SK-N-SH (cell line): Measurements from ENCODE around the gene GINS3. TPM values are rescaled to one million over a fixed set of nuclear protein-coding genes. Genes with fewer than 3 reads are reported as not detected.

Experiments
- CTCF ChIA-PET: fragments of 300-600, 350-600 bp; formaldehyde crosslinking; extraction: SDS; loops from one replicate; lab custom pipeline; 2021; lab: Yijun Ruan, JAX
- POLR2A ChIA-PET: fragments of 350-600 bp; sonication (Branson Sonifier 250); formaldehyde crosslinking; extraction: SDS; loops from one replicate; lab custom pipeline; 2020; ENCODE audit warnings: antibody characterized with exemption, inconsistent platforms; lab: Yijun Ruan, JAX
- DNase-seq: peaks from one replicate; pipeline ENCODE4 v3.0.0; 2012
- H2AFZ ChIP-seq: fragments of 200-600 bp; sonication (generic); 2 replicates; pipeline ENCODE4 v1.8.1; 2016; ENCODE audit warnings: antibody characterized with exemption, mild to moderate bottlenecking, low read depth
- H3F3A ChIP-seq: fragments of 200-600 bp; sonication (generic); replicated peaks from 2 replicates; pipeline ENCODE3; 2016; ENCODE audit warnings: antibody characterized with exemption, mild to moderate bottlenecking; ENCODE audit not compliant: insufficient read depth
- H3K27ac ChIP-seq, 2 experiments: fragments of 200-500 bp in 1 of 2; fragments of 200-600 bp in 1 of 2; sonication (Bioruptor generic) in 1 of 2; sonication (generic), shearing (Covaris generic) in 1 of 2; 2 replicates each; pipeline versions ENCODE4 v1.5.1 to v1.6.1; 2014 to 2016; ENCODE audit warnings: low read depth in 2 of 2, inconsistent platforms in 1 of 2, low read length in 1 of 2, mild to moderate bottlenecking in 1 of 2, mixed read lengths in 1 of 2
- H3K27me3 ChIP-seq: fragments of 200-600 bp; sonication (generic), shearing (Covaris generic); 2 replicates; pipeline ENCODE4 v1.6.1; 2016; ENCODE audit warnings: mixed run types; ENCODE audit not compliant: insufficient read depth
- H3K36me3 ChIP-seq, 2 experiments: fragments of 200-500 bp in 1 of 2; fragments of 200-600 bp in 1 of 2; sonication (Bioruptor generic) in 1 of 2; sonication (generic) in 1 of 2; replicated peaks in 1 of 2; 2 replicates each; pipeline versions ENCODE3 to v1.5.1; 2014 to 2016; ENCODE audit warnings: low read length in 1 of 2, mild to moderate bottlenecking in 1 of 2; ENCODE audit not compliant: insufficient read depth in 2 of 2, control insufficient read depth in 1 of 2
- H3K4me1 ChIP-seq, 2 experiments: fragments of 200-500 bp in 1 of 2; fragments of 200-600 bp in 1 of 2; sonication (Bioruptor generic) in 1 of 2; sonication (generic), shearing (Covaris generic) in 1 of 2; 2 replicates each; pipeline versions ENCODE4 v1.5.1 to v1.6.1; 2014 to 2016; ENCODE audit warnings: low read depth in 1 of 2, low read length in 1 of 2, mixed run types in 1 of 2; ENCODE audit not compliant: insufficient read depth in 2 of 2, control insufficient read depth in 1 of 2
- H3K4me2 ChIP-seq: fragments of 200-600 bp; sonication (generic), shearing (Covaris generic); 2 replicates; pipeline ENCODE4 v1.6.1; 2017; ENCODE audit warnings: mixed run types
- H3K4me3 ChIP-seq, 2 experiments: fragments of 200-500 bp in 1 of 2; fragments of 200-600 bp in 1 of 2; sonication (Bioruptor generic) in 1 of 2; sonication (generic), shearing (Covaris generic) in 1 of 2; 2 replicates each; pipeline versions ENCODE4 v1.5.1 to v1.8.1; 2014 to 2016; ENCODE audit warnings: low read depth in 2 of 2, inconsistent platforms in 1 of 2, low read length in 1 of 2, mild to moderate bottlenecking in 1 of 2, mixed read lengths in 1 of 2, moderate library complexity in 1 of 2
- H3K79me2 ChIP-seq: fragments of 200-600 bp; sonication (generic); 2 replicates; pipeline ENCODE4 v1.8.1; 2017; ENCODE audit warnings: mild to moderate bottlenecking; ENCODE audit not compliant: insufficient read depth
- H3K9ac ChIP-seq: fragments of 200-600 bp; sonication (generic); 2 replicates; pipeline ENCODE4 v1.6.1; 2017; ENCODE audit warnings: mixed run types
- H3K9me2 ChIP-seq: fragments of 200-600 bp; sonication (generic); 2 replicates; pipeline ENCODE4 v1.6.1; 2017; ENCODE audit warnings: mixed run types
- H3K9me3 ChIP-seq: fragments of 200-600 bp; sonication (generic); 2 replicates; pipeline ENCODE4 v1.6.1; 2017; ENCODE audit warnings: mixed run types, mild to moderate bottlenecking, moderate library complexity
- H4K20me1 ChIP-seq: fragments of 200-600 bp; sonication (generic); 2 replicates; pipeline ENCODE4 v1.6.1; 2017; ENCODE audit warnings: mild to moderate bottlenecking, mixed run types; ENCODE audit not compliant: insufficient read depth
- CTCF ChIP-seq: fragments of 200-600 bp; sonication (generic); IDR thresholded peaks from 2 replicates; pipeline ENCODE4 v1.6.1; 2017; ENCODE audit warnings: antibody characterized with exemption, mild to moderate bottlenecking, moderate library complexity
- EZH2phosphoT487 ChIP-seq: fragments of 200-600 bp; sonication (generic); IDR thresholded peaks from 2 replicates; pipeline ENCODE4 v1.6.1; 2017; ENCODE audit warnings: low read depth, mixed run types, mild to moderate bottlenecking, antibody characterized with exemption, moderate library complexity, borderline replicate concordance
- FOSL2 ChIP-seq: IDR thresholded peaks from 2 replicates; pipeline ENCODE4 v1.4.0; 2012; ENCODE audit warnings: low read depth, mild to moderate bottlenecking, moderate library complexity, borderline replicate concordance
- FOXM1 ChIP-seq: IDR thresholded peaks from 2 replicates; pipeline ENCODE4 v1.4.0; 2012; ENCODE audit warnings: low read depth, mild to moderate bottlenecking
- JUND ChIP-seq: IDR thresholded peaks from 2 replicates; pipeline ENCODE4 v1.4.0; 2012
- MXI1 ChIP-seq: IDR thresholded peaks from 2 replicates; pipeline ENCODE4 v1.6.1; 2012; ENCODE audit warnings: mild to moderate bottlenecking, low read depth, low read length, improper control_type of control experiment
- REST ChIP-seq: IDR thresholded peaks from 2 replicates; pipeline ENCODE4 v1.6.1; 2012; ENCODE audit warnings: mild to moderate bottlenecking, low read depth, low read length, moderate library complexity
- RFX5 ChIP-seq: IDR thresholded peaks from 2 replicates; pipeline ENCODE4 v1.6.1; 2012; ENCODE audit warnings: mild to moderate bottlenecking, improper control_type of control experiment, low read length
- RXRA ChIP-seq: IDR thresholded peaks from 2 replicates; pipeline ENCODE4 v1.4.0; 2012; ENCODE audit warnings: low read depth, mild to moderate bottlenecking, borderline replicate concordance
- SIN3A ChIP-seq: IDR thresholded peaks from 2 replicates; pipeline ENCODE4 v1.6.1; 2012; ENCODE audit warnings: low read depth, mild to moderate bottlenecking, low read length, moderate library complexity, borderline replicate concordance
- SMC3 ChIP-seq: IDR thresholded peaks from 2 replicates; pipeline ENCODE4 v1.6.1; 2012; ENCODE audit warnings: low read depth, low read length, improper control_type of control experiment
- YY1 ChIP-seq: IDR thresholded peaks from 2 replicates; pipeline ENCODE4 v1.4.0; 2012; ENCODE audit warnings: low read depth, mild to moderate bottlenecking
- ZBTB33 ChIP-seq: IDR thresholded peaks from 2 replicates; pipeline ENCODE4 v1.4.0; 2012; ENCODE audit warnings: low read depth, borderline replicate concordance
- WGBS: methylation state at CpG from one replicate; pipeline ENCODE4 v1.1.6; 2017; ENCODE audit warnings: low lambda C conversion rate; 5-methylcytosine and 5-hydroxymethylcytosine counted together
- polyA plus RNA-seq, 3 experiments: library from polyadenylated mRNA; depleted of rRNA; stranded (reverse); fragments of >200 nt; gene quantifications; 2 replicates each; pipeline ENCODE4 v1.2.3, GENCODE V29; 2012
- TF ChIP-seq, protein P1 (sequence below): IDR thresholded peaks from 2 replicates; pipeline ENCODE4 v1.4.0; 2012; ENCODE audit warnings: low read depth, borderline replicate concordance

The GINS3 gene
- polyA plus RNA-seq, 1 of the 3 experiments (the other 2 are of a cell fraction) = 8.7 TPM

- no peak for TF ChIP-seq REST
- TF ChIP-seq, all 33 proteins: peak for 0
Observed at GRCh38 chr16:58419241-58419990, 27.1 kb downstream of the GINS3 start (continued).

GRCh38 chr16:58421059-58421458 lies 28.8 kb downstream of the GINS3 start:
- H3K4me2 ChIP-seq = no peak overlapping the region
- 77% methylated on average over 7 of the region's 7 CpGs for WGBS
- POLR2A ChIA-PET = no interaction called here

DNA sequence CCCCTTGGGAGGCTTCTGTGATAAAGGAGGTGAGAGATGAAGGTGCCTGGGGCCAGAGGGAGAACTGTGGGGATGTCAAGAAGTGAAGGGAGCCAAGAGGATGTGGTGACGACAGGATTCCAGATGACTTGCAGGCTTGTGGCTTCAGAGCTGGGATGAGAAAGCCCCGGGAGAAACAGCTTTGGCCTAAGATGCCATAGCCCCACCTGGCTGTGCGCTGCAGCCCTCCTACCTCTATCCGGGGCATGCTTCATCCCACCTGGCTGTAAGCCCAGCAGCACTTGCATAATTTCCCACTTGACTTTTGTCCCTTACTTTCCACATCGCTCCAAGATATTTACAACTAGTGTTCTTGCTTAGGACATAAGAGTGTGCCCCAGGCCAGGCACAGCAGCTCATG lies 29.3 kb downstream of the GINS3 start:
- Histone ChIP-seq H4K20me1 (no peaks in the 10 kb centered on the region), H3K9me3 (no peaks in the 10 kb centered on the region), H3K4me1 (peaks cover 0 to 8% of the 10 kb centered on the region in 2 experiments; a peak in 1 of 4 replicates), H3K9me2 (no peaks in the 10 kb centered on the region), H3K27me3 (no peaks in the 10 kb centered on the region), H3K27ac (no peak overlapping the region), H3K4me3 (no peak overlapping the region), H3K36me3 (no peaks in the 10 kb centered on the region), H3F3A (no peaks in the 10 kb centered on the region), H3K9ac (no peak overlapping the region), H2AFZ (no peak overlapping the region), H3K79me2 (no peaks in the 10 kb centered on the region), H3K4me2 (no peak overlapping the region)
- WGBS = 72% methylated on average over 5 of the region's 5 CpGs
- ChIA-PET POLR2A (no interaction called here), CTCF (interaction anchor here (1.0 kb wide), 1 partner anchor 10 kb away, joined by 3 read pairs; no protein-coding TSS in a partner anchor)
- DNase-seq = no peak
- TF ChIP-seq, protein P1, sequence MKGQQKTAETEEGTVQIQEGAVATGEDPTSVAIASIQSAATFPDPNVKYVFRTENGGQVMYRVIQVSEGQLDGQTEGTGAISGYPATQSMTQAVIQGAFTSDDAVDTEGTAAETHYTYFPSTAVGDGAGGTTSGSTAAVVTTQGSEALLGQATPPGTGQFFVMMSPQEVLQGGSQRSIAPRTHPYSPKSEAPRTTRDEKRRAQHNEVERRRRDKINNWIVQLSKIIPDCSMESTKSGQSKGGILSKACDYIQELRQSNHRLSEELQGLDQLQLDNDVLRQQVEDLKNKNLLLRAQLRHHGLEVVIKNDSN = no peak
- TF ChIP-seq YY1 (no peak), EZH2phosphoT487 (no peak), MXI1 (no peak), FOSL2 (no peak), JUND (no peak), RXRA (no peak), FOXM1 (no peak), ZBTB33 (no peak), CTCF (no peak)

More at GRCh38 chr16:58421059-58421458, 28.8 kb downstream of the GINS3 start:
- no peaks in the 10 kb centered on the region for H4K20me1 ChIP-seq
- no peaks in the 10 kb centered on the region for H3K9me3 ChIP-seq
- H3K9me2 ChIP-seq = no peaks in the 10 kb centered on the region
- H3K36me3 ChIP-seq = no peaks in the 10 kb centered on the region
- H3K79me2 ChIP-seq = no peaks in the 10 kb centered on the region
- H2AFZ ChIP-seq = no peak overlapping the region
- no peak overlapping the region for H3K9ac ChIP-seq
- H3K4me1 ChIP-seq = peaks cover 0 to 8% of the 10 kb centered on the region in 2 experiments; a peak in 1 of 4 replicates
- no peaks in the 10 kb centered on the region for H3F3A ChIP-seq
- CTCF ChIA-PET = interaction anchor here (1.0 to 1.6 kb wide), 2 partner anchors 11 to 27 kb away, joined by 3 read pairs; no protein-coding TSS in a partner anchor
- DNase-seq = no peak
- H3K27me3 ChIP-seq = no peaks in the 10 kb centered on the region
- TF ChIP-seq RFX5 = no peak
- no peak for TF ChIP-seq SMC3
- no peak for TF ChIP-seq SIN3A
- no peak for TF ChIP-seq RXRA
- H3K27ac ChIP-seq = no peak overlapping the region
- no peak overlapping the region for H3K4me3 ChIP-seq
